Activated CD4-positive, CD25-positive, alpha-beta regulatory T cell treated with anti-CD3 and anti-CD28 coated beads, Interleukin-2, amount 50 U/mL, for 16 hours (primary cell): ENCODE results near the gene RGS7.

ENCODE experiments used
- DNase-seq: peaks from one replicate; pipeline ENCODE4 v3.0.0-alpha.2; 2020; ENCODE audit warnings: low read depth, low spot score

RGS7 gene

DNA sequence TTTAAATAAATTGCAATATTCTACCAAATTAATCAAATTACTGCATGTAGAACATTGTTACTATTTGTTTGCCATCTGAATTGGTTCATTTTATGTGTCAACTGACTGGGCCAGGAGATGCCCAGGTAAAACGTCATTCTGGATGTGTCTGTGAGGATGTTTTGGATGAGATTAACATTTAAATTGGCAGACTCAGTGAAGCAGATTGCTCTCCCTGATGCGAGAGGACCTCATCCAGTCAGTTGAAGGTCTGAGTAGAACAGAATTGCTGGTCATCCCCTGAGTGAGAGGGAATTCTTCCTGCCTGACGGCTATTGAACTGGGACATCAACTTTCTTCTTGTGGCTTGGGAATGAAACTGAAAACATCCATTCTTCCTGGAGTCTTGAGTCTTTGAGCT, 623.0 kb downstream of the RGS7 start:
- no peak for DNase-seq

DNA sequence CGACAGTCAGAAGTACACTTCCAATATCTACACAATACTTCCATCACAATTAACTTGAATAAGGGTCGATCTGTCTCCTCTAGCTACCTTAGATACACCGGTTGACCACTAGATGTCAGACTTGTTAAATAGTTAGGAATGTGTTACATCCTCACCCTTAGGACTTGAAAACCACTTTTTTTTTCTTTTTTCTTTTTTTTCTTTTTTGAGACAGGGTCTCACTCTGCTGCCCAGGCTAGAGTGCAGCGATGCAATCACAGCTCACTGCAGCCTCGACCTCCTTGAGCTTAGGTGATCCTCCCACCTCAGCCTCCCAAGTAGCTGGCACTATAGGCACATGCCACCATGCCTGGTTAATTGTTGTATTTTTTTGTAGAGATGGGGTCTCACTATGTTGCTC, 624.6 kb downstream of the RGS7 start:
- DNase-seq, result no peak
